GM21619 (cell line): ENCODE results near the gene KRTAP23-1.

Experiments
- ATAC-seq: cut with Tn5 transposase; IDR thresholded peaks from one replicate; pipeline ENCODE4 v1.9.1; 2021; ENCODE audit not compliant: unreplicated experiment

The KRTAP23-1 gene

GRCh38 chr21:30348506-30348905 is at the start of gene KRTAP23-1:
Gene KRTAP23-1 (minus strand): TSS chr21:30348606. CDS start chr21:30348606, 0 bp downstream.
- ATAC-seq = no peak

- no peak for ATAC-seq
Measured at GRCh38 chr21:30395731-30396130, 47.3 kb upstream of the KRTAP23-1 start, which contains the start of gene KRTAP13-1. Gene KRTAP13-1 (plus strand): TSS chr21:30396031. CDS start chr21:30396087, 56 bp downstream.

GRCh38 chr21:30391492-30392025 is 43.2 kb upstream of the KRTAP23-1 start:
- no peak for ATAC-seq

- no peak for ATAC-seq
Measured at GRCh38 chr21:30382201-30382600, 33.8 kb upstream of the KRTAP23-1 start.

- ATAC-seq = no peak
Measured at GRCh38 chr21:30372139-30372770, 23.8 kb upstream of the KRTAP23-1 start, which contains the start of gene KRTAP13-2. Gene KRTAP13-2 (minus strand): TSS chr21:30372271. CDS start chr21:30372213, 58 bp downstream.

- no peak for ATAC-seq
Measured at GRCh38 chr21:30355906-30356305, 7.5 kb upstream of the KRTAP23-1 start.

- no peak for ATAC-seq
Measured at GRCh38 chr21:30354308-30355005, 6.1 kb upstream of the KRTAP23-1 start.

GRCh38 chr21:30351534-30351933 is 3.1 kb upstream of the KRTAP23-1 start:
- ATAC-seq = no peak

GRCh38 chr21:30349572-30349971 is 1.2 kb upstream of the KRTAP23-1 start:
- no peak for ATAC-seq

- no peak for ATAC-seq
Measured at GRCh38 chr21:30345014-30345413, 3.4 kb downstream of the KRTAP23-1 start.

GRCh38 chr21:30340714-30341573 is 7.5 kb downstream of the KRTAP23-1 start:
- no peak for ATAC-seq

- ATAC-seq = no peak
Measured at GRCh38 chr21:30338717-30339116, 9.7 kb downstream of the KRTAP23-1 start.

GRCh38 chr21:30337772-30338171 is 10.6 kb downstream of the KRTAP23-1 start:
- ATAC-seq = no peak

GRCh38 chr21:30337276-30337744 is 11.1 kb downstream of the KRTAP23-1 start, which contains the start of gene KRTAP27-1:
Gene KRTAP27-1 (minus strand): TSS chr21:30337694. CDS start chr21:30337668, 26 bp downstream.
- ATAC-seq = no peak

GRCh38 chr21:30336596-30336995 is 11.8 kb downstream of the KRTAP23-1 start:
- ATAC-seq = no peak

- ATAC-seq = no peak
Measured at GRCh38 chr21:30333736-30334135, 14.7 kb downstream of the KRTAP23-1 start.

- ATAC-seq = no peak
Measured at GRCh38 chr21:30332681-30333080, 15.7 kb downstream of the KRTAP23-1 start.

GRCh38 chr21:30329203-30329875 is 19.1 kb downstream of the KRTAP23-1 start:
- ATAC-seq = no peak

- ATAC-seq = no peak
Measured at GRCh38 chr21:30326390-30326789, 22.0 kb downstream of the KRTAP23-1 start.

- ATAC-seq = no peak
Measured at GRCh38 chr21:30320215-30320614, 28.2 kb downstream of the KRTAP23-1 start, which contains the start of gene KRTAP26-1. Gene KRTAP26-1 (minus strand): TSS chr21:30320315. CDS start chr21:30320035, 280 bp downstream.
